Upper lobe of right lung (tissue), 1 donor: Measurements from ENCODE around the gene ASCC3. TPM values are rescaled to one million over a fixed set of nuclear protein-coding genes. Genes with fewer than 3 reads are reported as not detected.

Experiments used
- ATAC-seq: fragments of 200-7000 bp; cut with Tn5 transposase; one replicate; pipeline ENCODE4 v1.9.1; 2020; ENCODE audit warnings: mild to moderate bottlenecking, moderate library complexity
- DNase-seq: peaks from one replicate; pipeline ENCODE4 v3.0.0-alpha.2; 2020
- H3K27ac ChIP-seq: fragments of 200-600 bp; one replicate; pipeline ENCODE4 v1.8.0; 2022
- H3K27me3 ChIP-seq: fragments of 200-600 bp; one replicate; pipeline ENCODE4 v1.8.0; 2022; ENCODE audit warnings: mild to moderate bottlenecking
- H3K36me3 ChIP-seq: fragments of 200-600 bp; one replicate; pipeline ENCODE4 v1.8.0; 2022
- H3K4me1 ChIP-seq: fragments of 200-600 bp; one replicate; pipeline ENCODE4 v1.8.0; 2022
- H3K4me3 ChIP-seq: fragments of 200-600 bp; one replicate; pipeline ENCODE4 v1.8.0; 2022; ENCODE audit warnings: mild to moderate bottlenecking
- H3K9me3 ChIP-seq: fragments of 200-600 bp; one replicate; pipeline ENCODE4 v1.8.0; 2022
- CTCF ChIP-seq: fragments of 200-600 bp; IDR thresholded peaks from one replicate; pipeline ENCODE4 v1.8.0; 2022; ENCODE audit warnings: antibody characterized with exemption
- intact Hi-C: fragments of 100-400 bp; cut with DNase I; formaldehyde crosslinking; loops from one replicate; pipeline ENCODE4 v1.11.0; 2022
- total RNA-seq: library from RNA; stranded (reverse); fragmentation: NEBNext Ultra II Directional; extraction: Animal tissue kit (Norgen Biotek cat#: 25700); gene quantifications from one replicate; pipeline ENCODE4 v1.2.1, GENCODE V29; 2021
- donor health status: DM: no; HTN: yes; CAD: no; lungs with severe emphysema.

Gene ASCC3
- total RNA-seq, 1 donor from 2014 or later = 39.5 TPM

GRCh38 chr6:100538086-100538485 is 343.0 kb downstream of the ASCC3 start:
- no peak for TF ChIP-seq CTCF
- intact Hi-C loops = no loop called here
- no peak overlapping the region for H3K4me3 ChIP-seq
- ATAC-seq = no peak
- DNase-seq = no peak
- no peaks in the 10 kb centered on the region for H3K27me3 ChIP-seq
- no peak overlapping the region for H3K27ac ChIP-seq
- no peaks in the 10 kb centered on the region for H3K9me3 ChIP-seq
- H3K4me1 ChIP-seq = no peaks in the 10 kb centered on the region
- H3K36me3 ChIP-seq = peaks cover 8% of the 10 kb centered on the region

- no peak for TF ChIP-seq CTCF
- H3K4me1 ChIP-seq = no peaks in the 10 kb centered on the region
- DNase-seq = no peak
Measured at GRCh38 chr6:100518588-100518987, 362.5 kb downstream of the ASCC3 start.

GRCh38 chr6:100517633-100518032 is 363.5 kb downstream of the ASCC3 start:
- no peaks in the 10 kb centered on the region for H3K27me3 ChIP-seq
- no peak overlapping the region for H3K27ac ChIP-seq
- DNase-seq = no peak

More at GRCh38 chr6:100518588-100518987, 362.5 kb downstream of the ASCC3 start:
- Histone ChIP-seq H3K27me3 (no peaks in the 10 kb centered on the region), H3K36me3 (peaks cover 17% of the 10 kb centered on the region), H3K4me3 (no peak overlapping the region), H3K27ac (no peak overlapping the region), H3K9me3 (no peaks in the 10 kb centered on the region)
- intact Hi-C loops = no loop called here
- ATAC-seq = no peak

GRCh38 chr6:100517106-100517505 is 364.0 kb downstream of the ASCC3 start:
- no peak for ATAC-seq
- Histone ChIP-seq H3K36me3 (peaks cover 27% of the 10 kb centered on the region), H3K4me1 (no peaks in the 10 kb centered on the region), H3K9me3 (no peaks in the 10 kb centered on the region), H3K27me3 (no peaks in the 10 kb centered on the region), H3K4me3 (no peak overlapping the region), H3K27ac (no peak overlapping the region)
- intact Hi-C loops = no loop called here
- TF ChIP-seq CTCF = no peak
- no peak for DNase-seq

More at GRCh38 chr6:100517633-100518032, 363.5 kb downstream of the ASCC3 start:
- intact Hi-C loops = no loop called here
- Histone ChIP-seq H3K9me3 (no peaks in the 10 kb centered on the region), H3K36me3 (peaks cover 21% of the 10 kb centered on the region), H3K4me1 (no peaks in the 10 kb centered on the region), H3K4me3 (no peak overlapping the region)
- no peak for ATAC-seq
- no peak for TF ChIP-seq CTCF

- Histone ChIP-seq H3K27me3 (no peaks in the 10 kb centered on the region), H3K36me3 (peaks cover 43% of the 10 kb centered on the region), H3K27ac (no peak overlapping the region), H3K9me3 (no peaks in the 10 kb centered on the region), H3K4me3 (no peak overlapping the region), H3K4me1 (no peaks in the 10 kb centered on the region)
- no peak for ATAC-seq
- intact Hi-C loops = no loop called here
- DNase-seq = no peak
- no peak for TF ChIP-seq CTCF
Measured at GRCh38 chr6:100514660-100515059, 366.5 kb downstream of the ASCC3 start.
